ENCODE measurements around the gene SPC24.

SPC24 gene, protein sequence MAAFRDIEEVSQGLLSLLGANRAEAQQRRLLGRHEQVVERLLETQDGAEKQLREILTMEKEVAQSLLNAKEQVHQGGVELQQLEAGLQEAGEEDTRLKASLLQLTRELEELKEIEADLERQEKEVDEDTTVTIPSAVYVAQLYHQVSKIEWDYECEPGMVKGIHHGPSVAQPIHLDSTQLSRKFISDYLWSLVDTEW

DNA sequence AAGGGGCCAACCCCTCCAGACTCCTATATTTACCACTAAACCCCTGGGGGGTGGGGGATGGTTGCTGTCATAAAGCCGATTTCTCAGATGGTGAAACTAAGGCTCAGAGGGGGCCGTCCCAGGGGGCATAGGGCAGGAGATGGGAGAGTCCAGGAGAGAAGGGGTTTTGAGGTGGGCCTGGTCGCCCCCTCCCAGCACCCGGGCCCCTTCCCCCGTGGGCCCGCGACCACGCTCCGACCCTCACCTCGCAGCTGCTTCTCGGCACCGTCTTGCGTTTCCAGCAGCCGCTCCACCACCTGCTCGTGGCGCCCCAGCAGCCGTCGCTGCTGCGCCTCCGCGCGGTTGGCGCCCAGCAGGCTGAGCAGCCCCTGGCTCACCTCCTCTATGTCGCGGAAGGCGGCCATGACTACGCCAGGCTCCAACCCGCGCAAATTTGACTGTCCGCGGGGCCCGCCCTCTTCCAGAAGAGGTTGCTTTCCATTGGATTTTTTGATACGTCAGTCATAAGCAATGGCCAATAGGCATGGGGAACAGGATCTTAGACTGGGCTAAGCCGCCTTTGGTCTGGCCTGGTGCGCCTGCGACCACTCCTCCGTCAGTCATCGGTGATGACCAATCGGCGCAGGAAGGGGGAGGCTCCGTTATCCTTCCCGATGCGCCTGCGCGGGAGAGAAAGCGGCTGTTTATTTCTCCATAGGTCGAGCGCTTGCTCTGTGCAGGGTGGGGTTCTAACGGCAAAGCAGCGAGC is at the start of gene SPC24:
SPC24 (minus strand) TSS at position 410 of the 748 bp plus-strand sequence; CDS start at position 404, 6 bp downstream.
- DNase-seq, result peak; percentile 45 to 98 (median 92)

DNA sequence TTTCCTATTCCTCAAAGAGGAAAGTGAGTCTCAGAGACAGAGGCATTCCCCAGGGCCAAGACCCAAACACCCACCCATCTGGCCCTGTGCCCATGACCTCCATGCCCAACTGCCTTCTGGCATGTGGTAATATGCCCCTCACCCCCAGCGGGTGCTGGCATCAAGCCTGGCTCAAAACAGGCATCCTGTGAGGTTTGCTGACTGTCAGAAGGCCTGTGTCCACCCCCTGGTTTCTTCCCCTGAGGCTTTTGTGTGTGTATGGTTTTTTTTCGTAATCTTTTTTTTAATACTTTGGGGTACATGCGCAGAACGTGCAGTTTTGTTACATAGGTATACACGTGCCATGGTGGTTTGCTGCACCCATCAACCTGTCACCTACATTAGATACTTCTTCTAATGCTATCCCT is 49.4 kb upstream of the SPC24 start:
- peak in 1 of 51 donors; percentile 10 for DNase-seq

DNA sequence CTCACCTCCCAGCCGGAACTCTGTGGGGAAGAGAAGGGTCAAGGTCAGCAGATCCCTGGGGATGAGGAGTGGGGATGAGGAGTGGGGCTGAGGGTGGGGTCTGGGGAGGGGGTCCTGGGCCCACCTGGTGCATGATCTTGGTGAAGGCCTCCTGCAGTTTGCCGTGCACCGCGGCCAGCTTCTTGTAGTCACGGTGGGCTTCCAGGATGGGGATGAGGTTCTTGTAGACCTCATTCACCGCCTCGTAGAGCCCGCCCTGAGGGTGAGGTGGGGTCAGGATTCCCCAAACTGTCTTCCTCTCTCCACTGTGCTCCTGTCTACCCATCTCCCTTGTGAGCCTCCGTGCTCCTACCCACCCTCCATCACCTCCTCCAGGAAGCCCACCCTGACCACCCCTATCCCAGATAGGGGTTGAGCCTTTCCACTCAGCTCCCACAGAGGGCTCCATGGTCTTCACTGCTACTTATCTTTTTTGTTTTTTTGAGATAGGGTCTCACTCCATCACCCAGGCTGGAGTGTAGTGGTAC is 48.6 kb upstream of the SPC24 start:
- DNase-seq, result no peak

DNA sequence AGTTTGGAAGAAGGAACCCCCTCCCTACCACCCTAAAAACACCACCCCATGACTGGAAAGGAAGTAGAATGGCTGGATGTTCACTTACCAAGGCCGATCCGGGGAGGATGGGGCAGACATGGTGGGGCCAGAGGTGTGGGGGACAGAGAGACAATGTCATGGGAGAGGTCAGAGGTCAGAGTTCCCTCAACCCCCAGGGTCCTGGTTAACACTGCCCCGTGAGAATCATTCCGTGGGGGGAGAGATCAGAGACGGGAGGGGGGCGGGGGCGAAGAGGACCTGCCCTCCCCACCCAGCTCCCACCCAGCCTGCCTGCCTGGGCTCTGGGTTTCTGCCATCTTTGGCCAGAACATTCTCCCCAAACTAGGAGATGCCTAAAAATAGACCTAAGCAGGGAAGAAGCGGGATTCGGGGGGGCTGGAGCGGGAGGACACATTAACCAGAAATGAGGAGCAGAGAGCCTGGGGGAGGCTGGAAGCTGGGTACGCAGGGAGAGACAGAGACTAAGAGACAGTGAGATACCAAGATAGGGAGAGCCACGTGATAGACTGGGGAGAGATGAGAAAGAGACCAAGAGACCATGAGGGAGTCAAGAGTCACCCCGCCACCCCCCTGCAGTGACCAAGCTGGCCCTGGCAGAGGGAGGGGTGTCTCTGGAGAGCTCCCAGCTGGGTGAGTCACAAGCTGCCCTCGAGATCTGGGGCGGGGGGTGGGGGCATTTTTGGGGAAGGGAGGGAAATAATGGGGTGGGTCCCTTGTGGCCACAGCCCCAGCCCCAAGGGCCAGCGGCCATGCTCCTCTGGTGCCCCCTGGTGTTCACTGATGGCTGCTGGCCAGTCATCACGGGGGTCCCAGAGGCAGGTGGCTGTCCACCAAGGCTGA is 47.9 kb upstream of the SPC24 start:
- peak in 45 of 51 donors; percentile 9 to 75 (median 41) for DNase-seq

DNA sequence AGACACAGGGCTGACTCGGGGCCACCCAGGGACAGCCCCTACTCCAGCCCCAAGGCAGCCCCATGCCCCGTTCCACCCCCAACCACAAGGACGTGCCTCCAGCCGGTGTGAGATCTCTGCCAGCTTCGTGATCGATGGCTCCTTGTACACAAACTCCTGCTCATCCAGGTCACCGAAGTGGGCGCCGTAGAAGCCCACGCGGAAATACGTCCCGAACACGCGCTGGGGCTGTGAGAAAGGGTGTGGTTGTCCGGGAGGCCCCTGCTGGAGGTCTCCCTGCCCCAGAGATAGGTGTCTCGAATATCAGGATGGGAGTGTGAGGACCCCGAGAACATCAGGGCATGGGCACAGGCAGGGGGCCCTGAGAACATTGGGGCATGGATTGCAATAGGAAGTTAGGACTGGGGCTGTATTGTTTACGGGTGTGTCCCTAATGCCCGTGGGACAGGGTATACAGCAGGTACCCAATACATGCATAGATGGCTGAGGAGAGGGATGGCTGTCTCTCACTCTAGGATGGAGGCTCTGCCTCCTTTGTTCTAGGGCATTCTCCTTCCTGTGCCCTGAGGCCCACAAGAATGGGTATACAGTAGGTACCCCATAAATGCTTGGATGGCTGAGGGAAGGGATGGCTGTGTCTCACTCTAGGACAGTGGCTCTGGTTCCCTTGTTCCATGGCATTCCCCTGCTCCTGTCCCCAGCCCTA is 47.1 kb upstream of the SPC24 start:
- no peak for DNase-seq

DNA sequence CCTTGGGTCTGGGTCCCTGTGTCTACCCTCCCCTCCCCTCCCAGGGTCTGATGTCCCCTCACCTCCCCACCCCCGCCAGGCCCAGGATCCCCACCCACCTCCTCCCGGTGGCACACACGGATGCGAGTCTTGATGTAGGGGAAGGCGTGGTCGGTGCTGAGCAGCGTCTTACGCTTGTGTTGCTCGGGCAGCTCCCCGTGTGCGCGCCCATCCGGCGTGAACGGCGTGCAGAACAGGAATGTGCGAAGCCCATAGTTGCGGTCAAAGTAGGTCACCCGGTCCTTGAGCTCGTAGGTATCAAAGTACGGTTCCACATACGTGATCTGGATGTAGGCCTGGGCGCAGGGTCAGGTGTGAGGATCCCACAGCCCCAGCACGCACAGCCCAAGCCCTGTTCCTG is 46.2 kb upstream of the SPC24 start:
- no peak for DNase-seq

DNA sequence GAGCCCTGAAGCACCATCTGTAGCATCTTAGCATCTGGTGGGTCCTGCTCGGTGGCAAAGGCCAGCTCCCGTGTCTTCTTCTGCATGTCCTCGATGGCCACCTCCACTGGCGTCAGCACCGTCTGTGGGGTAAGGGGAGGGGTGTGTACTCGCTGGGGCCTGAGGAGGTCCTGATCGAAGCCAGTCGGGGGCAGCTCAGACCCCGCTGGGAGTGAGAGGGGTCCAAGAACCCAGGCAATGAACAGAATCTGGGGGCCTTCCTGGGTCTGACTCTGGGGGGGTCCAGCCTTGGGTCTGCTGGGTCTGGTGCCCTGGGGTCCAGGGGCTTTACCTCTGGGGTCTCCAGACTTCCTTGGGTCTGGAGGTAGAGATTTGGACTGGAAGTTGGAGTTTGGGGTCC is 45.3 kb upstream of the SPC24 start:
- DNase-seq, result no peak

DNA sequence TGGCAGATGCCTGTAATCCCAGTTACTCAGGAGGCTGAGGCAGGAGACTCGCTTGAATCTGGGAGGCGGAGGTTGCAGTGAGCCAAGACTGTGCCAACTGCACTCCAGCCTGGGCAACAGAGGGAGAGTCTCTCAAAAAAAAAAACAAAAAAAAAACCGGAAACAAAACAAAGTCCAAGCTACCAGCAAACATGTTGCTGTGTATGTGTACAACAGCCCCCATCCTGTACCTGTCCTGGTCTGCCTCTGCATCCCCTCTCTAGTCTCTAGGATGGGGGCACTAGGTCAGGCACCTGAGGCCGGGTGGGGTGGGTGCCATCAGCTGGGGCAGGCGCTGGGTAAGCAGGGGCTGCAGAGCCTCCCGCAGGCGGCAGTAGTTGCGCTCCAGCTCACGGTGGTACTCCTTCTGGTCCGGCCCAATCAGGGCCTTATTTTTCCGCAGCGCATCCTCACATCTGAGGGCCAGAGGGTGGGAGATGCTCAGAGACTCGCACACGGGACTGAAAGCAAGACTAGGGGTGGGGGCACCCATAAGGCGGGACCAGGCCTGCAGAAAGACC is 44.5 kb upstream of the SPC24 start:
- no peak for DNase-seq

DNA sequence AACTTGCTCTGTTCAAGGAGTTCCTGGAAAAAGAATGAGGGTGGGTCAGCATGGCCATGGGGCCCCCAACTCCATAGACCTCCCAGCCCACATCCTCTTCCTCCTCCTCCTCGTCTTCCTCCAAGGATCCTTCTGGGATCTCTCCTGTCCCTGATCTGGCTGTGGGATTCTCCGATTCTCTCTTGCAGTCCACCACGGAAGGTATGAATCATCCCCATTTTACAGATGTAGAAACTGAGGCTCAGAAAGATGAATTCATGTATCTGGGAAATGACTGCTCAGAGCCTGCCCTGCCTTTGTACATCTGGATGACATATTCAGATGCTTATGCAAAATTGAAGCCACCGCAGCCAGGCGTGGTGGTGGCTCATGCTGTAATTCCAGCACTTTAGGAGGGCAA is 43.9 kb upstream of the SPC24 start:
- DNase-seq, result no peak

DNA sequence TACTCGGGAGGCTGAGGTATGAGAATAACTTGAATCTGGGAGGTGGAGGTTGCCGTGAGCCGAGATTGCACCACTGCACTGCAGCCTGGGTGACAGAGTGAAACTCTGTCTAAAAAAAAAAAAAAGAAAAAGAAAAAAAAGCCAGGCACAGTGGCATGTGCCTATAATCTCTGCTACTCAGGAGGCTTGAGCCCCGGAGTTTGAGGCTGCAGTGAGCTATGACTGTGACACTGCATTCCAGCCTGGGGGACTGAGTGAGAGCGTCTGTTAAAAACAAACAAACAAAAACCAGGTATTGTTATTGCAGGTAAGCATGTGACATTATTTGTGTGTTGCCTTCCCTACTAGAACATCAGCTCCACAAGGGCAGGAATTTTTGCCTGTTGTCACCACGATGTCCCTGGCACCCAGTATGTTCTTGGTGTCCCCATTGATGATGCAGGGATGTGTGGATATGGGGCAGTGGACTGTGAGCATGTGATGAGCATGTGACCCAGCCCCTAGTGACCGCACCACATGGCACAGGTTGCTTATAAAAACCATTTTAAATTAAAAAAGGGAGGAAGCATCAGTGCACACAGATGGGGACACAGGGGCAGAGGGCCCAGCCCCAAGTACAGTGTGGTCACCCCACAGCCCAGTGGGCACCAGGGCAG is 43.3 kb upstream of the SPC24 start:
- DNase-seq, result no peak

DNA sequence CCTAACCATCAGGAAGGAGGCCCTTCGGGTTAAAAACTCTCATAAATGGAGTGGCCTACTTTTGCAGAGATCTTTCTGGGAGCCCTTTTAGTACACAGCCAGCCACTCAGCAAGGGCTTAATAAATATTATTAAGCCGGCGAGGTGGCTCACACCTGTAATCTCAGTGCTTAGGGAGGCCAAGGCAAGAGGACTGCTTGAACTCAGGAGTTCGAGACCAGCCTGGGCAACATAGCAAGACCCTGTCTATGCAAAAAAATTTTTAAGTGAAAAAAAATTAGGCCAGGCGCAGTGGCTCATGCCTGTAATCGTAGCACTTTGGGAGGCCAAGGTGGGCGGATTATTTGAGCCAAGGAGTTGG is 42.6 kb upstream of the SPC24 start:
- DNase-seq, result no peak

DNA sequence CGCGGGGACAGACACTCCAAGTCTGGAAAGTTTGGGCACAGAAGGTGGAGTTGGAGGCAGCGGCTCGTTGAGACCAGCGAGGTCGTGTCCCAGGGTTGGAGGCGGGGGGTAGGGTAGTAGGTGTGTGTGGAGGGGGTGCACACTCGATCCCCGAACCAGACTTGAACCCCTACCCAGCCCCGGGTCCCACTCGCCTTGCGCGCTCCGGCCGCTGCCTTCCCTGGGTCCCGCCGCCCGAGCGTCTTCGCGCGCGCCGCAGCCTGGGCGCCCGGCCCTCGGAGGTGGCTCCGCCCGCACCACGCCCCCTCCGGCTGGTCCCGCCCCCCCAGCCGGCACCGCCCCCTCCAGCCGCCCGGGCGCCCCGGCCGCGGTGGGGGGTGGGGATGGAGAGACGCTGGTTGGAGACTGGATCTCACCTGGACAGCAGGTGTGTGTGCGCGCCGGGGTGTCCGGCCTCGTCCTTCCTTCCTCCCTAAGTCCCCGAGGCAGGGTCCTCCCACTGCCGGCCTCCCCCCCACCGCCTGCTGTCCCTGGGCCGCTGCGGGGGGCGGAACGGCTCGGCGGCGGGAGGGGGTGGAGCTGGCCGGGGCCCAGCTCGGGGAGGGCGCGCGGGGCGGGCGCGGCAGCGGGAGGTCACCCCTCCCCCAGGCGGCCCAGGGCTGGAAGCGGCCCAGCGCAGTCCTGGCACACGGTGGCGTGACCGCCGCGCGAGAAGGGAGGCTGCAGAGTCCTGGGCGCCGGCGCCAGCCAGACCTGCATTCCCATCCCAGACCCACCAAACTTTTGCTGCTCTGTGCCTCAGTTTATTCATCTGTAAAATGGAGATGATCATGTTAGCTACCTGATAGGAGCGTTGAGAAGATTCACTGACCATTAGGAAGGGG is 42.0 kb upstream of the SPC24 start, which contains the start of gene KANK2:
KANK2 (minus strand) TSS at position 255 of the 884 bp plus-strand sequence. CDS start 3,034 bp downstream, outside the sequence.
- DNase-seq, result peak in 50 of 51 donors; percentile 26 to 87 (median 74)

DNA sequence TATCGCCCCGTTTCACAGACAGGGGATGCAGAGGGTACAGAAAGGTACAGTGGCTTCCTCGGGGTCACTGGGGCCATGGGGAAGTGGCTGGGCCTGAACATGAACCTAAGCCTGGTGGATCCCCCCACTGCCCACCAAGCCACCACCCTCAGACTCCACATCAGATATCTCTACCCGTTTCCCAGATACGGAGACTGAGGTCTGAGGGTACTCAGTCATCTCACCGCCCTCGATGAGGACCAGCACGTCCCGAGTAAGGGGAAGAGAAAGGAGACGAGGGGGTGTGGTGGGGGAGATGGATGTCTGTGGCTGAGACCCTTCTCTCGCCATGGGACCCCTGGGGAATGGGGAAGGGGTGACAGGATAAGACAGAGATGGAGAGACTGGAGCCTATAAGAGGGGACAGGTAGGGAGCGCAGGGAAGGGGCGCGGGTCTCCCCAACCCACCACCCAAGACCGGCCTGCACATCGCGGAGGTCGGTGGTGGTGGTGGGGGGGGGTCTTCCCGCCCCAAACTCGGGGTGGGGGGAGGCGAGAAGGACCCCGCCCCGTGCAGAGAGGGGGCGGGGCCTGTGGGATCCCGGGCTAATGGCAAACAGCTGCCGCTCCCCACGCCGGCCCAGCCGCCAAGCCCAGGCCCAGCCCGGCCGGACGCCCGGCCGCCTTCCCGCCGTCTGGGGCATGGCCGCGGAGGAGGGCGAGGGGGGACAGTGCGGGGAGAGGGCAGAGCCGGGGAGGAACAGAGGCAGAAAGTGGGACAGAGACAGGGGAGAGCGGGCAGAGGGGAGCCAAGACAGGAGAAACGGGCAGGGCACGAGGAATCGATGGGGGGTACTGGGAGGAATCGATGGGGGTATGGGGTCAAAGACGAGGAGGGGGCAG is 41.1 kb upstream of the SPC24 start:
- DNase-seq, result peak in 5 of 51 donors; percentile 7 to 32 (median 20)

DNA sequence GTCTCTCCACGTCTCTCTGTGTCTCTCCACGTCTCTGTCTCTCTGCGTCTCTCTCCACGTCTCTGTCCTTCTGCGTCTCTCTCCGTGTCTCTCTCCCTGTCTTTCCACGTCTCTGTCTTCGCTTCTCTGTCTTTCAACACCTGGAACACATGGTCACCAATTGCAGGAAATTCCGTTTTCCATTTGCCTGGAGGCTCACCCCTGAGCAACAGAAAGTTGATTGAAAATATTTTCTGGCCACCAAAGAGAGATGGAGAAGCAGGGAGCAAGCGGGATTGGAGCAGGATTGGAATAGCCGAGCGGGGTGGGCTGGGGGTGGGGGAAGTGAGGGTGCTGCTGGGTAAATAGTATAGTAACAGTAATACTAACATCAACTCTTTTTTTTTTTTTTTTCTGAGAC is 40.1 kb upstream of the SPC24 start:
- no peak for DNase-seq

DNA sequence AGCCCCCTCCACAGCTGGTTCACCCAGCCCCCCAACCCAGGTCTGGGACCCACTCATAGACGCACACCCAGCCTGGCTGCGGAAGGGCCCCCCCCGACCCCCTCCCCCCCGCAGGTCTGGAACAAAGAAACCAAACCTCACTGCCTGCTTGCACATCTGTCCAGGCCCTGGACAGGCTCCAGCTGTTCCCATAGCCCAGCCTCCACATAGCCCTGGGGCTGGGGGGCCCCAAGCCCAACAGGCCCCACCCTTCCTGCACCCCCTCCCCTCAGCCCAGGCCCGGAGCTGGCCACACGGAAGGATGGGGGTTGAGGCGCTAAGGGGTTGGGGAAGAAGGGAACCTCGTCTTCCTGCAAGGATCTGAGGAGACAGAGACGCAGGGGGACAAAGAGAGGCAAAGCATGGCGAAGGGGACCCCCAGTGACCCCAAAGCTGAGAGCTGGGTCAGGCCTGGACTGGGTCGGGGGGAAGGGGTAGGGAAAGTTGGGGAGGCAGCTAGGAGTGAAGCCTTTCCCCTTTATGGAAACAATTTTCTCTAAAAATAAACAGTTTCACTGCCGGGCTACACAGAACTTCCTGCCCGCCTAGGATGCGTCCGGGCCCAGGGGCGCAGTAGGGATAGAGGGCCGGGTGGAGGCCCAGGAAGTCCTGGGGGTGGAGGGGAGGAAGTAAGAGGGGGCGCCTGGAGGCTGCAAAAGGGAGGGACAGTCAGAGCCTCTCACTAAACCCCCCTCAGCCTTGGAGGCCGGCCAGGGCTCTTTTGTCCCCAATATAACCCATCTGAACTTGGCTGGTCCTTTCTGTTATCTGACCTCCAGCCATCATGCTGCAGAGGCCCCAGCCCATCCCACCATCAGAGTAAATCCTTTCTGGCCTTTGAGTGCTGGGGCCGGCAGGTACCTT is 39.3 kb upstream of the SPC24 start:
- DNase-seq, result no peak

DNA sequence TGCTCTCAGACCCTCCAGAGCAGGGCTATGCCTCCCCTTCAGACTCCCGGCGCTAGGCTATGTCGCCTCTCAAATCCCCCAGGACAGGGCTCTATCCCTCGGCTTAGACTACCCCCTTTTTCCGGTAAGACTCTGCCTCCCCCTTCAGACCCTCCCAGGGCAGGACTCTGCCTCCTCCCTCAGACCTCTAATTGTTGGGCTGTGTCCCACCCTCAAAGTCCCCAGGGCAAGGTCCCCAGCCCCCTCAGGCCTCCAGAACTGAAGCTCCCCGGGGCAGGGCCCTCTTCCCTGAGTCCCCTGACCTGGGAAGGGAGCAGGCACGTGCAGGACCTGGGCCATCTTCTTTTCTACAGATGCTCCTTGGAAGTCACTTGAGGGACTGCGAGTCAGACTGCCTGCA is 38.6 kb upstream of the SPC24 start:
- no peak for DNase-seq

Data from hypothalamus (tissue), 51 donors.